Measurements from ENCODE around the gene ARID2.

ARID2 gene

DNA sequence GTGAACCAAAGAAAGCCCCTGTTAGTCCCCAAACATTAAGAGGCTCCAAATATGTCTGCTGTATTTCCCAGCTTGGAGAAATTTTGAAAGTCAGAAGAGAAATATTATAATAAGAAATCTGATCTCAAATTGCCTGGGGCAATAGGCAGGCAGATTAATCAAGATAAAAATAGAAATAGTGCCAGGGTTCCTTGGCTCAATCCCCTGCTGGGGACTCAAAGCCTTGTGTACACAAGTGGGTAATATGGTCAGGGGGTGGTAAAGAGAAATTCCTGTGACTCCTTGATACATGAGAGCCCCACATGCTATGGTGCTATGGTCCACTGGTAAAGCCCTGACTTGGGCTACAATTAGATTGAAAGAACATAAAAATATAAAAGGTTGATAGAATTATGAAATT is 41.3 kb upstream of the ARID2 start:
- CTCF ChIA-PET, result interaction anchor here (1.3 to 1.7 kb wide), 2 partner anchors 13 to 28 kb away, joined by 3 read pairs; no protein-coding TSS in a partner anchor
- POLR2A ChIA-PET, result interaction anchor here (0.8 kb wide), 1 partner anchor 145 kb away, joined by 3 read pairs; no protein-coding TSS in a partner anchor

GRCh38 chr12:45695035-45695434 is 34.5 kb upstream of the ARID2 start:
- WGBS (ENCODE audit: insufficient coverage), result 100% methylated on average over 1 of the region's 2 CpGs
- H3K9me3 ChIP-seq (ENCODE audit: control extremely low read depth in 1 of 5, control insufficient read depth in 4 of 5, insufficient read depth in 2 of 5, low read depth in 1 of 5, low read length in 4 of 5), result peaks cover 0 to 13% (median 7%) of the 10 kb centered on the region in 5 experiments
- no peak overlapping the region for H3K4me3 ChIP-seq (ENCODE audit: control insufficient read depth in 1 of 7, extremely low read depth in 1 of 7, insufficient read depth in 4 of 7, low read depth in 2 of 7, low read length in 6 of 7)
- H3K27me3 ChIP-seq (replicated peaks in 2 of 5; ENCODE audit: control insufficient read depth in 4 of 5, insufficient read depth in 5 of 5, low read length in 4 of 5), result no peaks in the 10 kb centered on the region
- DNase-seq, result no peak
- no peak overlapping the region for H3K27ac ChIP-seq (ENCODE audit: insufficient read depth in 1 of 2, low read depth in 1 of 2, low read length in 2 of 2, poor library complexity in 1 of 2, severe bottlenecking in 2 of 2)
- H3K4me1 ChIP-seq (ENCODE audit: control extremely low read depth in 1 of 4, control insufficient read depth in 4 of 4, insufficient read depth in 4 of 4, low read length in 3 of 4), result no peaks in the 10 kb centered on the region
- ChIA-PET CTCF (interaction anchor here (1.1 kb wide), 1 partner anchor 10 kb away, joined by 4 read pairs; no protein-coding TSS in a partner anchor), POLR2A (no interaction called here)
- no peaks in the 10 kb centered on the region for H3K36me3 ChIP-seq (ENCODE audit: control insufficient read depth in 4 of 4, insufficient read depth in 4 of 4, low read length in 3 of 4)

More for the DNA sequence above, 41.3 kb upstream of the ARID2 start:
- no peaks in the 10 kb centered on the region for H3K27me3 ChIP-seq (replicated peaks in 2 of 5; ENCODE audit: control insufficient read depth in 4 of 5, insufficient read depth in 5 of 5, low read length in 4 of 5)
- no peaks in the 10 kb centered on the region for H3K9me3 ChIP-seq (ENCODE audit: control extremely low read depth in 1 of 5, control insufficient read depth in 4 of 5, insufficient read depth in 2 of 5, low read depth in 1 of 5, low read length in 4 of 5)
- DNase-seq, result no peak
- no peak overlapping the region for H3K27ac ChIP-seq (ENCODE audit: insufficient read depth in 1 of 2, low read depth in 1 of 2, low read length in 2 of 2, poor library complexity in 1 of 2, severe bottlenecking in 2 of 2)
- H3K4me3 ChIP-seq (ENCODE audit: control insufficient read depth in 1 of 7, extremely low read depth in 1 of 7, insufficient read depth in 4 of 7, low read depth in 2 of 7, low read length in 6 of 7), result no peak overlapping the region
- no peaks in the 10 kb centered on the region for H3K4me1 ChIP-seq (ENCODE audit: control extremely low read depth in 1 of 4, control insufficient read depth in 4 of 4, insufficient read depth in 4 of 4, low read length in 3 of 4)
- H3K36me3 ChIP-seq (ENCODE audit: control insufficient read depth in 4 of 4, insufficient read depth in 4 of 4, low read length in 3 of 4), result no peaks in the 10 kb centered on the region

DNA sequence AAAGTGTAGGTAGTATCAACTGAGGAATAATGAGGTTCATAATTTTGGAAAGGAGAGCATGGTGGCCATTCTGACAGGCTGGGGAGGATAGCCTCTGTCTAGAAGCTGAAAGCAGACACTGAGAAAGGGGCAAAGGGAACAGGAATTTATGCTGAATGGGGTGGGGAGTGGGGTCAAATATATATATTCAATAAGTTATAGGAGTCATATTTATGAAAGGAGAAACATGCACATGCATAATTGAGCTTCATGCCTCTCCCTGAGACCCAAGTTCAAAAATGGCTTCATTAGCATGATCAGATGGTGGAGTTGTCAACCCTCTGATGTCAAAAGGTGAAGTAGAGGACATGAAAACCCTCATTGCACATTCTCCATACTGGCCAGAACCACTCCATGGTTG is 33.9 kb upstream of the ARID2 start:
- H3K36me3 ChIP-seq (ENCODE audit: control insufficient read depth in 4 of 4, insufficient read depth in 4 of 4, low read length in 3 of 4), result no peaks in the 10 kb centered on the region
- H3K9me3 ChIP-seq (ENCODE audit: control extremely low read depth in 1 of 5, control insufficient read depth in 4 of 5, insufficient read depth in 2 of 5, low read depth in 1 of 5, low read length in 4 of 5), result peaks cover 0 to 13% (median 7%) of the 10 kb centered on the region in 5 experiments
- H3K4me1 ChIP-seq (ENCODE audit: control extremely low read depth in 1 of 4, control insufficient read depth in 4 of 4, insufficient read depth in 4 of 4, low read length in 3 of 4), result no peaks in the 10 kb centered on the region
- ChIA-PET CTCF (interaction anchor here (1.1 to 1.2 kb wide), 2 partner anchors 10 to 25 kb away, joined by 3 to 4 read pairs; no protein-coding TSS in a partner anchor), POLR2A (no interaction called here)
- no peak overlapping the region for H3K27ac ChIP-seq (ENCODE audit: insufficient read depth in 1 of 2, low read depth in 1 of 2, low read length in 2 of 2, poor library complexity in 1 of 2, severe bottlenecking in 2 of 2)
- no peaks in the 10 kb centered on the region for H3K27me3 ChIP-seq (replicated peaks in 2 of 5; ENCODE audit: control insufficient read depth in 4 of 5, insufficient read depth in 5 of 5, low read length in 4 of 5)
- H3K4me3 ChIP-seq (ENCODE audit: control insufficient read depth in 1 of 7, extremely low read depth in 1 of 7, insufficient read depth in 4 of 7, low read depth in 2 of 7, low read length in 6 of 7), result no peak overlapping the region
- DNase-seq, result no peak

- Histone ChIP-seq H3K27me3 (replicated peaks in 2 of 5; ENCODE audit: control insufficient read depth in 4 of 5, insufficient read depth in 5 of 5, low read length in 4 of 5) (no peaks in the 10 kb centered on the region), H3K4me3 (ENCODE audit: control insufficient read depth in 1 of 7, extremely low read depth in 1 of 7, insufficient read depth in 4 of 7, low read depth in 2 of 7, low read length in 6 of 7) (no peak overlapping the region), H3K27ac (ENCODE audit: insufficient read depth in 1 of 2, low read depth in 1 of 2, low read length in 2 of 2, poor library complexity in 1 of 2, severe bottlenecking in 2 of 2) (no peak overlapping the region), H3K36me3 (ENCODE audit: control insufficient read depth in 4 of 4, insufficient read depth in 4 of 4, low read length in 3 of 4) (peaks cover 0 to under 1% (median 0%) of the 10 kb centered on the region in 4 experiments), H3K4me1 (ENCODE audit: control extremely low read depth in 1 of 4, control insufficient read depth in 4 of 4, insufficient read depth in 4 of 4, low read length in 3 of 4) (no peaks in the 10 kb centered on the region), H3K9me3 (ENCODE audit: control extremely low read depth in 1 of 5, control insufficient read depth in 4 of 5, insufficient read depth in 2 of 5, low read depth in 1 of 5, low read length in 4 of 5) (peaks cover 4 to 13% (median 7%) of the 10 kb centered on the region in 5 experiments)
- POLR2A ChIA-PET, result no interaction called here
- DNase-seq, result no peak
- CTCF ChIA-PET, result interaction anchor here (1.1 to 1.2 kb wide), 2 partner anchors 11 to 26 kb away, joined by 3 to 4 read pairs; no protein-coding TSS in a partner anchor
- 93% methylated on average over 7 of the region's 7 CpGs for WGBS (ENCODE audit: insufficient coverage)
These were observed 33.5 kb upstream of the ARID2 start for GRCh38 chr12:45696049-45696448.

- ChIA-PET CTCF (interaction anchor here (0.7 to 0.9 kb wide), 2 partner anchors 42 to 50 kb away, joined by 3 read pairs; no protein-coding TSS in a partner anchor), POLR2A (no interaction called here)
- Histone ChIP-seq H3K36me3 (ENCODE audit: control insufficient read depth in 4 of 4, insufficient read depth in 4 of 4, low read length in 3 of 4) (peaks cover 0 to 3% (median 0%) of the 10 kb centered on the region in 4 experiments), H3K4me3 (ENCODE audit: control insufficient read depth in 1 of 7, extremely low read depth in 1 of 7, insufficient read depth in 4 of 7, low read depth in 2 of 7, low read length in 6 of 7) (no peak overlapping the region), H3K27me3 (replicated peaks in 2 of 5; ENCODE audit: control insufficient read depth in 4 of 5, insufficient read depth in 5 of 5, low read length in 4 of 5) (no peaks in the 10 kb centered on the region), H3K27ac (ENCODE audit: insufficient read depth in 1 of 2, low read depth in 1 of 2, low read length in 2 of 2, poor library complexity in 1 of 2, severe bottlenecking in 2 of 2) (no peak overlapping the region), H3K4me1 (ENCODE audit: control extremely low read depth in 1 of 4, control insufficient read depth in 4 of 4, insufficient read depth in 4 of 4, low read length in 3 of 4) (no peaks in the 10 kb centered on the region), H3K9me3 (ENCODE audit: control extremely low read depth in 1 of 5, control insufficient read depth in 4 of 5, insufficient read depth in 2 of 5, low read depth in 1 of 5, low read length in 4 of 5) (peaks cover 6 to 20% (median 8%) of the 10 kb centered on the region in 5 experiments)
- DNase-seq, result peak in 2 of 3 donors; percentile 5 to 21
- WGBS (ENCODE audit: insufficient coverage), result 96% methylated on average over 4 of the region's 6 CpGs
These were observed 32.1 kb upstream of the ARID2 start for GRCh38 chr12:45697371-45697770.

DNA sequence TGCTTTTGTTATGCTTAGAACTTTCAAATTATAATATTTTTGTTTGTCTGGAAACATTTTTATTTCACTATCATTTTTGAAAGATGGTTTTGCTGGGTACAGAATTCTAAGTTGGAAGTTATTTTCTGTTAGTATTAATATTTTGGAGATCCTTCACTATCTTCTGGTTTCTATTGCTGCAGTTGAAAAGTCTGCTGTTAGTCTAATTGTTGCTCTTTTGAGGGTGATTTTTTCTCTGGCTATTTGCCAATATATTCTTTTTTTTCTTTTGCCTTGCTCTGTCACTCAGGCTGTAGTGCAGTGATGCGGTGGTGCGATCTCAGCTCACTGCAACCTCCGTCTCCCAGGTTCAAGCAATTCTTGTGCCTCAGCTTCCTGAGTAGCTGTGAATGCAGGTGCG is 28.2 kb upstream of the ARID2 start:
- H3K27me3 ChIP-seq (replicated peaks in 2 of 5; ENCODE audit: control insufficient read depth in 4 of 5, insufficient read depth in 5 of 5, low read length in 4 of 5), result no peaks in the 10 kb centered on the region
- peaks cover 3 to 16% (median 8%) of the 10 kb centered on the region in 5 experiments for H3K9me3 ChIP-seq (ENCODE audit: control extremely low read depth in 1 of 5, control insufficient read depth in 4 of 5, insufficient read depth in 2 of 5, low read depth in 1 of 5, low read length in 4 of 5)
- no peak overlapping the region for H3K27ac ChIP-seq (ENCODE audit: insufficient read depth in 1 of 2, low read depth in 1 of 2, low read length in 2 of 2, poor library complexity in 1 of 2, severe bottlenecking in 2 of 2)
- H3K36me3 ChIP-seq (ENCODE audit: control insufficient read depth in 4 of 4, insufficient read depth in 4 of 4, low read length in 3 of 4), result peaks cover 0 to 8% (median 0%) of the 10 kb centered on the region in 4 experiments
- no peaks in the 10 kb centered on the region for H3K4me1 ChIP-seq (ENCODE audit: control extremely low read depth in 1 of 4, control insufficient read depth in 4 of 4, insufficient read depth in 4 of 4, low read length in 3 of 4)
- ChIA-PET CTCF (no interaction called here), POLR2A (no interaction called here)
- peak in 2 of 3 donors; percentile 49 to 61 for DNase-seq
- 67% methylated on average over 3 of the region's 4 CpGs for WGBS (ENCODE audit: insufficient coverage)
- no peak overlapping the region for H3K4me3 ChIP-seq (ENCODE audit: control insufficient read depth in 1 of 7, extremely low read depth in 1 of 7, insufficient read depth in 4 of 7, low read depth in 2 of 7, low read length in 6 of 7)

DNA sequence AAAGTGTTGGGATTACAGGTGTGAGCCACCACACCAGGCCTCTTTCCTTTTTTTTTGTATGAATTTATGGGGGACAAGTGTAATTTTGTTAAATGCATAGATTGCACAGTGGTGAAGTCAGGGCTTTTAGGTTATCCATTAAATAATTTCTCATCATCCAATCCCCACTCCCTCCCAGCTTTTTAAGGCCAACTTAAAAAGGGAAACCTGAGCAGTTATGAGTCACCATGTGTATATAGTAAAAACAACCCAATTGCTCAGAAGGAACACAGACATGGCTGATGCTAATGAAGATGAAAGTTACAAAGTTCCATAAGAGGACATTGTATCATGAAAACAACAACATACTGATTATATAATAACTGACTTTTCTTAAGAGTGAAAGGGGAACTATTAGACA is 25.6 kb upstream of the ARID2 start:
- Histone ChIP-seq H3K9me3 (ENCODE audit: control extremely low read depth in 1 of 5, control insufficient read depth in 4 of 5, insufficient read depth in 2 of 5, low read depth in 1 of 5, low read length in 4 of 5) (peaks cover 0 to 15% (median 2%) of the 10 kb centered on the region in 5 experiments), H3K27me3 (replicated peaks in 2 of 5; ENCODE audit: control insufficient read depth in 4 of 5, insufficient read depth in 5 of 5, low read length in 4 of 5) (no peaks in the 10 kb centered on the region), H3K36me3 (ENCODE audit: control insufficient read depth in 4 of 4, insufficient read depth in 4 of 4, low read length in 3 of 4) (peaks cover 0 to 10% (median 0%) of the 10 kb centered on the region in 4 experiments), H3K27ac (ENCODE audit: insufficient read depth in 1 of 2, low read depth in 1 of 2, low read length in 2 of 2, poor library complexity in 1 of 2, severe bottlenecking in 2 of 2) (no peak overlapping the region), H3K4me1 (ENCODE audit: control extremely low read depth in 1 of 4, control insufficient read depth in 4 of 4, insufficient read depth in 4 of 4, low read length in 3 of 4) (no peaks in the 10 kb centered on the region), H3K4me3 (ENCODE audit: control insufficient read depth in 1 of 7, extremely low read depth in 1 of 7, insufficient read depth in 4 of 7, low read depth in 2 of 7, low read length in 6 of 7) (no peak overlapping the region)
- no peak for DNase-seq
- POLR2A ChIA-PET, result no interaction called here
- CTCF ChIA-PET, result interaction anchor here (0.7 to 2.2 kb wide), 3 partner anchors 23 to 34 kb away, joined by 3 to 5 read pairs (median 3); no protein-coding TSS in a partner anchor

Measured in common myeloid progenitor, CD34-positive (primary cell).